Fibroblast of the aortic adventitia (primary cell): ENCODE data around the gene RARA. TPM values are rescaled to one million over a fixed set of nuclear protein-coding genes. Genes with fewer than 3 reads are reported as not detected.

ENCODE experiments used
- DNase-seq: peaks from one replicate; pipeline ENCODE4 v3.0.0-alpha.2; 2010; ENCODE audit warnings: low read depth
- H3K4me3 ChIP-seq: 2 replicates; pipeline ENCODE4 v1.5.1; 2011; ENCODE audit warnings: low read depth, mild to moderate bottlenecking, control low read depth, low read length, moderate library complexity
- total RNA-seq: library from RNA; depleted of rRNA; stranded (reverse); fragments of >200 nt; gene quantifications from 2 replicates; pipeline ENCODE4 v1.2.3, GENCODE V29; 2012; ENCODE audit warnings: low replicate concordance
- TF ChIP-seq, protein P1 (sequence below): IDR thresholded peaks from 2 replicates; pipeline ENCODE4 v1.5.1; 2011; ENCODE audit warnings: mild to moderate bottlenecking, low read length, control low read depth, inconsistent platforms; ENCODE audit not compliant: insufficient read depth

RARA gene
- total RNA-seq, 1 donor: 25.2 TPM

DNA sequence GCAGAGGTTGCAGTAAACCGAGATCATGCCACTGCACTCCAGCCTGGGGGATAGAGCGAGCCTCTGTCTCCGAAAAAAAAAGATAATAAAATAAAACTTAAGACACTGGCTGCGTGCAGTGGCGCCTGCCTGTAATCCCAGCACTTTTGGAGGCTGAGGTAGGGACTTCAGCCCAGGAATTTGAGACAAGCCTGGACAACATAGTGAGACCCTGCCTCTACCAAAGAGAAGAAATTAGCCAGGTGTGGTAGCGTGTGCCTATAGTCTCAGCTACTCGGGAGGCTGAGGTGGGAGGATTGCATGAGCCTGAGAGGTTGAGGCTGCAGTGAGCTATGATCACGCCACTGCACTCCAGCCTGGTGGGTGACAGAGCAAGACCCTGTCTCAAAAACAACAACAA is 26.6 kb downstream of the RARA start:
- no peak for DNase-seq
- TF ChIP-seq, protein P1, sequence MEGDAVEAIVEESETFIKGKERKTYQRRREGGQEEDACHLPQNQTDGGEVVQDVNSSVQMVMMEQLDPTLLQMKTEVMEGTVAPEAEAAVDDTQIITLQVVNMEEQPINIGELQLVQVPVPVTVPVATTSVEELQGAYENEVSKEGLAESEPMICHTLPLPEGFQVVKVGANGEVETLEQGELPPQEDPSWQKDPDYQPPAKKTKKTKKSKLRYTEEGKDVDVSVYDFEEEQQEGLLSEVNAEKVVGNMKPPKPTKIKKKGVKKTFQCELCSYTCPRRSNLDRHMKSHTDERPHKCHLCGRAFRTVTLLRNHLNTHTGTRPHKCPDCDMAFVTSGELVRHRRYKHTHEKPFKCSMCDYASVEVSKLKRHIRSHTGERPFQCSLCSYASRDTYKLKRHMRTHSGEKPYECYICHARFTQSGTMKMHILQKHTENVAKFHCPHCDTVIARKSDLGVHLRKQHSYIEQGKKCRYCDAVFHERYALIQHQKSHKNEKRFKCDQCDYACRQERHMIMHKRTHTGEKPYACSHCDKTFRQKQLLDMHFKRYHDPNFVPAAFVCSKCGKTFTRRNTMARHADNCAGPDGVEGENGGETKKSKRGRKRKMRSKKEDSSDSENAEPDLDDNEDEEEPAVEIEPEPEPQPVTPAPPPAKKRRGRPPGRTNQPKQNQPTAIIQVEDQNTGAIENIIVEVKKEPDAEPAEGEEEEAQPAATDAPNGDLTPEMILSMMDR: no peak
- H3K4me3 ChIP-seq: no peak overlapping the region

DNA sequence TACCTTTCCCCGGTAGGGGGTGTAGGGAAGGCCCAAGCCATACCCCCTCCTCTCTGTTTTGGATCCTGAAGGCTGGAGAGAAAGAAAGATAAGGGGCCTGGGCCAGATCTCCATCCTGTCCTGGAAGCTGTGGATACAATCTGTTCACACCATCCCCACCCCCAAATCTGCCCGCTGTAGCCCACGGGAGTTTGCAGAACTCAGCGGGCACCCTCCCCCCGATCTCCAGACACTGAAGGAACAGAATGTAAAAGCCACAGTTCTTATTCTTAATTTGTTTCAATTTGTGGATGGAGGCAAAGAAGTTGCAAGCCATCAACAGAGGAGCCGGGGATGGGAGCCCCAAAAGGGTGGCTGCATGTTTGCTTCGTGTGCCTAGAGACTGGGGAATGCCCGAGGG is 28.4 kb downstream of the RARA start:
- DNase-seq: no peak
- no peak overlapping the region for H3K4me3 ChIP-seq
- TF ChIP-seq, protein P1: no peak

DNA sequence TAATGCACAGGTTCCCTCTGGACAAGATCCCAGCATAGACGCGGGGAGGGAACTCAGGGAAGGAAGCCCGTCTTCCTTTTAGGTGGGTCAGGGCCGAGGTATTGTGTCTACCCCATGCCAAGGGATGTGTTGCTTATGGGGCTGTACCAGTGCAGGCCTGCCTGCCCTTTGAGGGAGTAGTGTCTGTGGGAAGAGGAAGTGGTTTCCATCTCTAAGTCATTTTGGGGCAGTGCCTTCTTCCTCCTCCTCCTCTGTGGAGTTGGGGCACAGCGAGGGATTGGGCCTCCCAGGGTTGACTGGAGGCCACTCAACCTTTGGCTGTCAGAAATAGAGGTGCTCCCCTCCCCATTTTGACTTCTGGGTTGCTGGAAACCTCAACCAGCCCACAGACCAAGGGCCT is 29.1 kb downstream of the RARA start:
- DNase-seq: no peak
- TF ChIP-seq, protein P1: no peak
- no peak overlapping the region for H3K4me3 ChIP-seq

DNA sequence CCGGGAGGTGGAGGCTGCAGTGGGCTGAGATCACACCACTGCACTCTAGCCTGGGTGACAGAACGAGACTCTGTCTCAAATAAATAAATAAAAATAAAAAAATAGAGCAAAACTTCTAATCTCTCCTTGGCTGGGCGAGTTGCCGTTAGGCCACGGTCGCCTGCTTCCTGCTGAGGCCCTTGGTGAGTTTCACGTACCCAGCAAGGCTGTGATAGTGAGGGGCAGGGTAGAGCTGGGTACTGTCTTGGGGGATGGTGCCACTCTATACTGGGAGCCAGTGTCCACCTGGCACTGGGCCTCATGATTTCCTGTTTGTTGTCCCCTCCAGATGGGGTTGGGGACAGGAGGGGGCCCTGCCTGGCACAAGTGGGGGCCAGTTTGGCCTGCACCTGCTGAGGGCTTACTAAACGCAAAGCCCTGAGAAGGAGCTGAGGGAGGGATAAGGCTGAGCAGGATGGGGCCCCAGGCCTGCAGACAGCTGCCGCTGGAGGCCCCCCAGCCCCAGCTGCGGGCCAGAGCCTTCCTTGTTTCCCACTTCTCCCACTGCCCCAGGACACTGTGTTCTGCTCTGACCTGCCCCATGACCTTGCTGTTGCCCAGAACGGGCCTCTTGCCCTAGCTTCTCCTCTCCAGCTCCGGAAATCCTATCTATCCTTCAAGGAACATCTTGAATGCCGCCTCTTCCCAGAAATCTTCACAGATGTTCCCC is 30.1 kb downstream of the RARA start:
- TF ChIP-seq, protein P1: no peak
- no peak overlapping the region for H3K4me3 ChIP-seq
- no peak for DNase-seq

DNA sequence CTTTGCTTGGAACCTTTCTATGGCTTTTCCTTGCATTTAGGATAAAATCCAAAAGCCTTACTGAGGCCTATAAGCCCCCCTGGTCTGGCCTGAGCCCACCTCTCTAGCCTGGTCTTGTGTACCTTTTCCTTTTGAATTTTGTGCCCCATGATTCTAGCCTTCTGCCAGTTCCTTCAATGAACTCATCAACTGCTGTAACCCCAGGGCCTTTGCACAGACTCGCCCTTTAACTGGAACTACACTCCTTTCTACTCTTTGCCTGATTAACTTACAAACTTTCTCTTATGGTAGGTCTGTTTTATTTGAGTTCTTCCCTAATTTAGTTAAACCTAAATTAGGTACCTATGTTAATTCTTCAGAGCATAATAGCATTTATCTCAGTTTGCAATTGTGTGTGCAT is 31.3 kb downstream of the RARA start:
- DNase-seq: no peak
- H3K4me3 ChIP-seq: no peak overlapping the region
- TF ChIP-seq, protein P1: no peak

DNA sequence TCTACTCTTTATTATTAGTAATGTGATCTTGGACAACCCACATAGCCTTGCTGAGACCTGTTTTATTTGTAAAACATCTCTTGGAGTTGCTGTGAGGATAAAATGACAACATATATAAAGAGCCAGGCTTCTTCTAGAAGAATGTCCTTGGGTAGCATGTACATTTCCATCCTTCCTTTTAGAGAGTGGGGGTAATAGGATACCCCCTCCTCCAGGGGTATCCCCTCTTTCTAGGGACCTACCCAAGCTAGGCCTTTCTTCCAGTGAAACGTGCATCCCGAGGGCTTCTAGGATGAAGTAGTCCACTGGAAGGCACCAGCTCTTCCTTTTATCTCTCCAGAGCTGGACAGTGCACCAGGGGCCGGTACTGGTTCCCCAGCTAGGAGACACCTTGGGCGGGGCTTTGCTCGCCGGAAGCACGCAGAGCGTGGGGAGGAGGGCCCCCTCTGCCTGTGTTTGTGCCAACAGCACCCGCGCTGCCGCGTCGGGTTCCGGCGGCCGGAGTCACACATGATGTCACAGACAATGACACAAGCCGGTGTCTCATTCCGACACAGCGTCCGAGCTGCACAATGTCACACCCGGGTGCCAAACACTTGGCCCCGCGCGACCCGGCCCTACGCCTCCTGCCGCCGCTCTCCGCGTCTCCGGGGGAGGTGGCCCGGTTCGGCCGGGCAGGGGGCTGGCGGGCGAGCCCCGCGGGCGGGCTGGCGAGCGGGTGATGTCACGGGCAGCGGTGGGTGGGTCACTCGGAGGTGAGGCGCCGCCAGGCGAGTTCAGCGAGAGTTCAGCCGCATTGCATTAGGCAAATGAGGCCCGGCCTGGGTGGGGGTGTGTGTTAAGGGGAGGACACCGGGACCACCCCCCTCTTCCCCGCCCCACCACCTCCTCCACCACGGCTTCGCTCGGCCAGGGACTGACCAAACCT is 32.2 kb downstream of the RARA start:
- peak; percentile 67 for DNase-seq
- TF ChIP-seq, protein P1: no peak
- peak overlapping the region; percentile 85 for H3K4me3 ChIP-seq
